Raji (cell line): ENCODE measurements around the gene YIF1A.

Experiments
- POLR2A ChIP-seq: IDR thresholded peaks from 2 replicates; pipeline ENCODE4 v1.6.1; 2011; ENCODE audit warnings: low read depth, low read length, control low read depth; ENCODE audit not compliant: insufficient read depth

YIF1A gene

GRCh38 chr11:66285250-66285947 lies 3.5 kb downstream of the YIF1A start:
- no peak for TF ChIP-seq POLR2A

GRCh38 chr11:66284526-66285078 lies 4.3 kb downstream of the YIF1A start:
- no peak for TF ChIP-seq POLR2A

DNA sequence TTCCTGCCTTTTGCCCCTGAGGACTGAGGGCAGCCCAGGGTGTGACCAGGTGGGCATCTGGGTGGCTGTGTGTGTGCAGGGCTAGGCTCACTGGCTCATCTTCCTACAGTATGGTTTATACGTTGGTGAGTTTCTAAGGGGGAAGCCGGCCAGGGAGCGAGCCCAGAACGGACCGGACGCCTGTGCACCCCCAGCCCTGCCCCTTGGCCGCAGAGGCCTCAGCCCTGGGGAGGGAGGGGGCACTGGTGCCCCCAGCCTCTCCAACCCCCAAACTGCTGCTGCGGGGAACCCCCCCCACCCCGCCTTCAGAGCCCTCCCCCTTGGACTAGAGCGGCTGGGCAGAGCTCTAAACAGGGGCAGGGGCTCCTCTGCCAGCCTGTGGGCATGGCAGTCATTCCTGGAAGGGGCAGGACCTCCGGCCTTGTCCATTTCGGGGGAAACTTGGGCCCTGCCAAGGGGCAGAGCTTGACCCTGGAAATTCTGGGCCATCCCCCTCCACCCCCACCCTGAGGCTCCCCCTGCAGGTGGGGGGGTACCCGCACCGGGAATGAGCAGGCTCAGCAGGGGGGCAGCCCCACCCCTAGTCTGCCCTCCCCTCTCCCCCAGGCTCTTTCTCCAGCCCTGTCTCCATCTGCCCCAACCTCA lies 5.4 kb downstream of the YIF1A start:
- TF ChIP-seq POLR2A: no peak

GRCh38 chr11:66282468-66283455 lies 6.2 kb downstream of the YIF1A start:
- TF ChIP-seq POLR2A: peak; percentile 62

DNA sequence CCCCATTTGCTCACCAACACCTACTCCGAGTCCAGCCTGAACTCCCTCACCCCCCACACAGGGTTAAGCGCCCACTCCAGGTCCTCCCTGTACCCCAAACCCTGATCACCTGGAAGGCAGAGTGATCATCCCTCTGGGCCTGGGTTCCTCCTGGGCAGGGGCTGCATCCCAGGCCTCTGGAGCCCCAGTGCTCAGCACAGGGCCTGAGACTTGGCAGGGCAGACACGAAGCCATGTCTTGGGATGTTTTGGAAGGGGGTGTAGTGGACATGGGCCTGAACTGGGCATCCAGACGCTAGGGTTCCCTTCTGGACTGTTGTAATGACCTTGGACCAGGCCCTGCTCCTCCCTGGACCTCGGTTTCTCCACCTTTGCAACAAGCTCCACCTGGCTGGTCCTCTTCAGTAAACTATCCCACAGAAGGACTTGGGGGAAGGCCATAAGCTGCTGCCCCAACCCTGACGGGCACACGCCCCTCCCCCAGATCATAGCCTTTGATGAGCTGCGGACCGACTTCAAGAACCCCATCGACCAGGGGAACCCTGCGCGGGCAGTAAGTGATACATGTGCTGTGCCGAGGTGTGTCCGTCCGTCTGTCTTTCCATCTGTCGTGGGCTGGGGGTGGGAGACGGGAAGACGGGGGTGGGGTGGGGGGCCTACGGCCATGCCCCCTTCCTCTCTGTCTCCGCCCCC lies 7.0 kb downstream of the YIF1A start:
- TF ChIP-seq POLR2A: no peak

DNA sequence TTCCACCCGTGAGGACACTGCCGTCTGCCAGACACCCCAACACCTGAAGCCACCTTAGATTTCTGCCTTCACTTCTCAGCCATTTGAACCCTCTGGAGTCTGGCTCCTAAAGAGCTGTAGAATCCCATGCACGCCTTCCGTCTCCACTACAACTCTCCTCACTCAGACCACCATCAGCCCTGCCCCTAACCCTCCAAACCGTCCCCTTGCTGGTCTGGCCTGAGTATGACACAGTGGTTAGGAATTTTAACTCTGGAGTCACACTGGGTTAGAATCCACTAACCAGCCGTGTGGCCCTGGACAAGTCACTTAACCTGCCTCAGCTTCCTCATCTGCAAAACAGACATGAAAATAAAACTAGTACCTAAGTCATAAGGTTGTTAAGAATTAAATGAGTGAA lies 7.9 kb downstream of the YIF1A start:
- TF ChIP-seq POLR2A: no peak

- no peak for TF ChIP-seq POLR2A
Observed at GRCh38 chr11:66280428-66280827, 8.5 kb downstream of the YIF1A start.

GRCh38 chr11:66279092-66279734 lies 9.7 kb downstream of the YIF1A start:
- TF ChIP-seq POLR2A: no peak

DNA sequence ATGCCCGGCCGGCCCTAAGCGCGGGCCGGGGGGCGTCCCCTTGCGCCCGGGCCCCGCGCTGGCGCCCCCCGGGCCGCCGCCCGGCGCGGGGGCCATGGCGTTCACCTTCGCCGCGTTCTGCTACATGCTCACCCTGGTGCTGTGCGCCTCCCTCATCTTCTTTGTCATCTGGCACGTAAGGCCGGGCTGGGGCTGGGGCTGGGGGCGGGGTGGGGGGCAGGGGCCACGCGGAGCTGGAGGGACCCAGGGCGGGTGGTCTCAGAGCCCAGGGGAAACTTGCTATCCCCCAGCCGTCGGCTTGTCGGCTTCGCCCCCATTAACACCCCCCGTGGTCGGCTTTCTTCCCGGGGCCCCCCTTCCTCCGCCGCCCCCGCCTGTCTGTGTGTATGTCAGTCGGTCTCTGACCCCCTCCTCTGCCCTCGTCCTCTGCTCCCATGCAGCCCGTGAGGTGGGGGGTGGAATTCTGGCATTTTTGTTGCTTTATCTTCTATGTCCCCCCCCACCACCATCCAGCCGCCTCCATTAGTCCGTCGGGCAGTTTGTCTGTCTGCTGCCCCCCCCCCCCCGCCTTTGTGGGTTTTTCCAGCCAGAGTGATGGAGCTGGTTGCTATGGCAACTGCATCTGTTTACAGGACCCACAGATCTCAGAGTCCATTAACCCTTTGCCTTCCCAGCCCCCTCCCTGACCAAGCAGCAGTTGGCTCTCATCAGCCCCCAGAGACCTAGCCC lies 10.4 kb downstream of the YIF1A start:
- TF ChIP-seq POLR2A: no peak

DNA sequence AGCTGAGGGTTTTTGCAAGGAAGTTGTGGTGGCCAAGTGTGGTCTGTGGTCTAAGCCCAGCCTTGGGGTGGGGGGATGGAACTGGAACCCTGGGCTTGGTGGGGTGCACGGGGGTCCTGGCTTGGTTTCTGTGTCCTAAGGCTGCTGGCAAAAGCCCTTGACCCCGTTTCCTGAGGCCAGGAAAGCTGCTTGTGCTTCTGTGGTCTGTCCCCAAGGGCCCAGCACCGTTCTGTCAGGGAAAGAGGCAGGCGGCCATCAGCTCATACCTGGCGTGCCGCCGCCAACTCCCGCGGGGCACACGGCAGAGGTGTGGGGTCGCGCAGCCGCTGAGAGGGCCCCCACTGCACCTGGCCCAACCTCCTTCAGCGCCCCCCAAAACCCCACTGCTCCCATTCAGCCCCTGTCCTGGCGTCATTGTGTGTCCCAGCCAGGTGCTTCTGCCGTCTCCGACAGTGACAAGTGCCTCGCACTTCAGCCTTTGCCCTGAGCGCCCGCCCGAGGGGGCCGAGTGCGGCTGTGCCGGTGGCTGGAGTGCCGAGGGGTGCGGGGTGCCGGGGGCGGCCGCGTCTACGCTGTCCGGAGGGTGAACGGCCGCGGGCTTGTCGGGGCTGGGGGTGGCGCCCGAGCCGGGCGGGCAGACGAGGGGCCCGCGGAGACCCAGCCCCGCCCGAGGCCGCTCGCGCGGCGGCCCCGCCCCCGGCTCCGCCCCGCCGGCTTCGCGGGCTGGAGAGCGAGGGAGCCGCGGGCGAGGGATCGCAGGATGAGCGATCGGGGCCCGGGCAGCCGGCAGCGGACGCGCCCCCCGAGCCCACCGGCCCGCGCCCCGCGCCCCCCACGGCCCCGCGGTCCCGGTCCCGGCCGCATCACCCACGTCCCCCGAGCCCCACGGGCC lies 11.2 kb downstream of the YIF1A start, which contains the start of gene CNIH2:
Gene CNIH2, plus strand, starts transcription at position 705 of the 892 bp plus-strand sequence. CDS start 282 bp downstream, outside the sequence.
- no peak for TF ChIP-seq POLR2A

- no peak for TF ChIP-seq POLR2A
Observed at GRCh38 chr11:66275984-66276612, 12.8 kb downstream of the YIF1A start.

GRCh38 chr11:66275396-66275795 lies 13.5 kb downstream of the YIF1A start:
- no peak for TF ChIP-seq POLR2A
